Central memory CD8-positive, alpha-beta T cell (primary cell): ENCODE measurements around the gene NMT1.

ENCODE experiments used
- ATAC-seq: fragments of 150-1000 bp; cut with Tn5 transposase; replicated peaks from 2 replicates; pipeline ENCODE4 v1.10.0; 2022; ENCODE audit warnings: mild to moderate bottlenecking, moderate FRiP score, moderate number of reproducible peaks; ENCODE audit not compliant: poor library complexity, severe bottlenecking; ENCODE audit errors: extremely low read depth
- DNase-seq, 2 donors: peaks; one replicate each; pipeline ENCODE4 v3.0.0; 2021; ENCODE audit warnings: low spot score in 2 of 2
- H3K27ac Mint-ChIP-seq: one replicate; pipeline ENCODE4 v1.8.0; 2022; ENCODE audit warnings: low read depth, mild to moderate bottlenecking, moderate library complexity, mixed read lengths
- H3K27me3 Mint-ChIP-seq: one replicate; pipeline ENCODE4 v1.8.0; 2022; ENCODE audit warnings: mixed read lengths
- H3K36me3 Mint-ChIP-seq: one replicate; pipeline ENCODE4 v1.8.0; 2022; ENCODE audit warnings: mild to moderate bottlenecking, moderate library complexity, mixed read lengths; ENCODE audit not compliant: insufficient read depth
- H3K4me1 Mint-ChIP-seq: one replicate; pipeline ENCODE4 v1.8.0; 2022; ENCODE audit warnings: mixed read lengths
- H3K4me3 Mint-ChIP-seq: one replicate; pipeline ENCODE4 v1.8.0; 2022; ENCODE audit warnings: mild to moderate bottlenecking, moderate library complexity, mixed read lengths
- H3K9me3 Mint-ChIP-seq: one replicate; pipeline ENCODE4 v1.8.0; 2022; ENCODE audit warnings: mixed read lengths

The NMT1 gene

DNA sequence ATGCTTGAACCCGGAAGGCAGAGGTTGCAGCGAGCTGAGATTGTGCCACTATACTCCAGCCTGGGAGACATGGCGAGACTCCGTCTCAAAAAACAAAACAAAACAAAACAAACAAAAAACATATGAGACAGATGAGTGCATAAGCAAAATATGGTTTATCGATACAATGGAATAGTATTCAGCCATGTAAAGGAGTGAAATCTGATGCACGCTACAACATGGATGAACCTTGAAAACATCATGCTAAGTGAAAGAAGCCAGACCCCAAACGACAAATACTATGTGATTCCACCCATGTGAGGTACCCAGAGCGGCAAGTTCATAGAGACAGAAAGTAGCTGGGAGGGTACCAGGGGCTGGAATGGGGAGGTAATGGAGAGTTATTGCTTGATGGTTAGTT lies 64.4 kb downstream of the NMT1 start:
- H3K9me3 Mint-ChIP-seq, result no peaks in the 10 kb centered on the region
- no peaks in the 10 kb centered on the region for H3K27me3 Mint-ChIP-seq
- H3K36me3 Mint-ChIP-seq, result no peaks in the 10 kb centered on the region
- H3K4me3 Mint-ChIP-seq, result no peak overlapping the region
- no peak overlapping the region for H3K27ac Mint-ChIP-seq
- H3K4me1 Mint-ChIP-seq, result no peaks in the 10 kb centered on the region
- ATAC-seq (no peak), DNase-seq (no peak)

DNA sequence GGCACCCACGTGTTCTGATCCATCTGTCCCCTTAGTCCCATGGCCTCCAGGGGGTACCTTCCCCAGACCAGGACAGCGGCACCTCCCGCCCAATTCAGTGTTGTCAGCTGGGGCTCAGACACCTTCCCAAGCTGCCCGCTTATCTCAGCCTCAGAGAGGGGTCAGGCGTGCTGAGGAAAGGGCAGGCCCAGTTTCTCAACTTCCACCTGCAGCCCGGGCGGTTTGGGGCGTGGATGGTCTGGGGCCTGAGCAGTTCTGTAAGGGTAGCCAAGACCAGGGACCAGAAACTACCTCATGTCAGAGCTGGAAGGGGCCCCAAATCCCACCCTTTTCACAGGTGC lies 66.1 kb downstream of the NMT1 start:
- Mint-ChIP-seq H3K9me3 (no peaks in the 10 kb centered on the region), H3K36me3 (peaks cover 3% of the 10 kb centered on the region), H3K4me1 (no peaks in the 10 kb centered on the region), H3K27me3 (no peaks in the 10 kb centered on the region), H3K27ac (no peak overlapping the region), H3K4me3 (no peak overlapping the region)
- DNase-seq (no peak), ATAC-seq (no peak)

DNA sequence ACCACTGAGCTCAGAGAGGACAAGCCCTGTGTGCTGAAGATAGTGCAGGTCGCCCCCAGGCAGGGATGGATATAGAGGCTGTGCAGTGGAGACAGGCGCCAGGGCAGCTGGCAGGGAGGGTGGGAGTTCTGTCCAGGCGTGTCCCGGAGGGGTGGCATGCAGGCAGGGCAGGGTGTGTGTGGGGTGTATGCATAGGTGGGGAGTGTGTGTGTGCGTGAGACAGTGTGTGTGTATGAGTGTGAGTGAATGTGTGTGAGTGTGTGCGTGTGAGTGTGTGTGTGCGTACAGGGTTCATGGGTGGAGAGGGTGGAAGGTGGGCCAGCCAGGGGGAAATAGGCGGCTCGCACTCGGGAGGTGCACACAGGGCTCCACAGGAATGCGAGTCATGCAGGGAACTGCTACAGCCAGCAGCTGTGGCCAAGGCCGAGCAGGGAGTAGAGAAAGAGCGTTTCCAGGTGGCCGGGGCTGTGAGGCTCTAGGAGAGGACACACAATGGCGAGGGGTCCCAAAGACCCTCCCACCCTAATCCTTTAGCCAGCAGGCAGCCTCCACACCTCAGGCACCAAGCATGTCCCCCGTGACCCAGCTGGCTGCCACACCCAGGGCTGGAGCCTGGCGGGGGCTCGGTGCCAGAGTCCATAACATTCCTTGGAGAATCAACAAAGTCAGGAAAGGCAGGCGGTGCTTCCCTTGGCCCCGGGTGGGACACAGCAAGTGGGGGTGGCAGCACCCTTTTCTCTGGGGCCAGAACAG lies 66.6 kb downstream of the NMT1 start:
- Mint-ChIP-seq H3K36me3 (peaks cover 4% of the 10 kb centered on the region), H3K4me1 (no peaks in the 10 kb centered on the region), H3K27me3 (no peaks in the 10 kb centered on the region), H3K27ac (no peak overlapping the region), H3K4me3 (no peak overlapping the region), H3K9me3 (no peaks in the 10 kb centered on the region)
- DNase-seq, result no peak
- ATAC-seq, result no peak

DNA sequence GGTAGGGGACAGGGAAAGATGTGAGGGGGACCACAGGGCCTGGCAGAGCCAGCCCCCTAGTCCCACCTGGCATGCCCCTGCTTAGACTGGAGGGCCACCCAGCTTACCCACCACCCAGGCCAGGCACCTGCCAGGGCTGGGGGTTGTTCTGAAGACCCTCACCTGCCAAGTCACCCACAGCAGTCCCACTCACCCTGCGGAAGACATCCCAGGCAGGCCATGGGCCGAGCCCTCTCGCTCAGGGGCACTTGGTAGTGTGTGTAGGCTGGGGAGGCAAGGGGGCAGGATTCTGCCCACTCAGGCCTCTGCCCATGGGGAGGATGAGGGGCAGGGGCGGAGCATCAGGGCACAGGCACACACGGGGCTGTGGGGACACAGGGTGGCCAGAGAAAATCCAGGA lies 67.2 kb downstream of the NMT1 start:
- no peak overlapping the region for H3K4me3 Mint-ChIP-seq
- no peaks in the 10 kb centered on the region for H3K9me3 Mint-ChIP-seq
- no peaks in the 10 kb centered on the region for H3K4me1 Mint-ChIP-seq
- H3K27ac Mint-ChIP-seq, result no peak overlapping the region
- H3K27me3 Mint-ChIP-seq, result no peaks in the 10 kb centered on the region
- no peak for ATAC-seq
- no peak for DNase-seq
- peaks cover 5% of the 10 kb centered on the region for H3K36me3 Mint-ChIP-seq

DNA sequence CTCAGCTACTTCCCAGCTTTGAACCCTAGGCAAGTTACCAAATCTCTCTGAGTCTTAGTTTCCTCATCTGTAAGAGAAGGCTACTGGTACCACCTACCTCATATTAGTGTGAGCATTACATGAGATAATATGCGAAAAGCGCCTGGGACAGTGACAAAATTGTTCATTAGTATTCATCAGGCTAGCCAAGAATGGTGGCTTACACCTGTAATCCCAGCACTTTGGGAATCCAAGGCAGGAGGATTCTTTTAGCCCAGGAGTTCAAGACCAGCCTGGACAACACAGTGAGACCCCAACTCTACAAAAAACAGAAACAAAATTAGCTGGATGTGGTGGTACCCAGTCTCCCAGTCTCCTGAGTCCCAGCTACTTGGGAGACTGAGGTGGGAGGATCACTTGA lies 67.9 kb downstream of the NMT1 start:
- H3K4me3 Mint-ChIP-seq, result no peak overlapping the region
- no peaks in the 10 kb centered on the region for H3K27me3 Mint-ChIP-seq
- no peak overlapping the region for H3K27ac Mint-ChIP-seq
- DNase-seq, result no peak
- no peak for ATAC-seq
- no peaks in the 10 kb centered on the region for H3K9me3 Mint-ChIP-seq
- peaks cover 5% of the 10 kb centered on the region for H3K36me3 Mint-ChIP-seq
- H3K4me1 Mint-ChIP-seq, result peaks cover 5% of the 10 kb centered on the region

DNA sequence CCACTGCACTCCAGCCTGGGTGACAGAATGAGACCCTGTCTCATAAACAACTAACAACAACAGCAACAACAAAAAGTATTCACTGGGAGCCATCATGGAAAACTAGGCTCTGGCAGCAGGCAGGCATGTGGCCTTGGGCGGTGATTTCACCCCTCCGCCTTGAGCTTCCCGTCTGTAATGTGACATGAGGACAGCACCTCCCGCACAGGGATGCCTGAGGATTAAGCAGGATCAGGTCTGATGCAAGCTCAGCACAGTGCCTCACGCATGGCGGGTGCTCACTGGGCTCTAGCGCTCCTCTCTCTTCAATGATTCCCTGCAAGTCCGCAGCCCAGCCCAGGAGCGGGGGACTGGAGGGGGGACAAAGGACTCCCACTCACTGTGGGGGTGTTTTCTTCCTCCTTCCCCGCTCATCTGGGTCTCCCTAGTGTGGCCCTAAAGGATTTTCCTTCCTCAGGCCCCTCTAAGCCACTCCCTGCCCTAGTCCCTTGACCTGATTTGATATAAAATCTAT lies 68.4 kb downstream of the NMT1 start:
- H3K4me3 Mint-ChIP-seq, result no peak overlapping the region
- H3K4me1 Mint-ChIP-seq, result peaks cover 5% of the 10 kb centered on the region
- H3K27me3 Mint-ChIP-seq, result no peaks in the 10 kb centered on the region
- DNase-seq (no peak), ATAC-seq (no peak)
- H3K36me3 Mint-ChIP-seq, result peaks cover 5% of the 10 kb centered on the region
- H3K9me3 Mint-ChIP-seq, result no peaks in the 10 kb centered on the region
- no peak overlapping the region for H3K27ac Mint-ChIP-seq

DNA sequence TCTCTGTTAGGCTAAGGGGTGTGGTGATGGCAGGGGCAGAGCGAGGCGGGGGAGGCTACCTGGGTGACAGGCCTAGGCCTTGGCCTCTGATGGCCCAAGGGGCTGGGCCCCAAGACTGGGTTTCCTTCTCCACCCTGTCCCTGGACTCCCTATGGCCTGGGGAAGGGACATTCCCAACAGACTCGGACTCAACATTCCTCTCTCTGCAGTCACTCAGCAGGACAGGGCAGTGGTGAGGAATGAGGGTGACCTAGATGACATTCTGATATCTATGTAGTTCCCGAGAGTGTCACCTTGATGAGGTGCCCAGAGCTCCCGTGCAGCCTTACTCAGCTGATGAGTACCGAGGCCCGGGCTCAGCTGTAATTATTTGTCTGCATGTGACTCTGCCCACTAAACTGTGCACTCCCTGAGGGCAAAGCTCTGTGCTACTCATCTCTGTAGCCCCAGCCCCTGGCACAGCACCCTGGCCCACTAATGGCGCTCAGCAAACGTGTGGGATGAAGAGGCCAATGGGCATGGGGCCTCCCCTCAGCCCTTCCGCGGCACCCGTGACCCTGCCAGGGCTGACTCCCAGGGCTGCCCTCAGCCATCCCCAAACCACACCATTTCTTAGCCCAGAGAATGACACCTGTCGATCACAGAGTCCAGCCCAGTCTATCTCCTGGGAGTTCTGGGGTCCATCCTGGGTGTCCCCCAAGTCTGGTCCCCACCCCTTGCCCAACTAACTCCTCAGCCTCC lies 69.0 kb downstream of the NMT1 start:
- no peak for DNase-seq
- Mint-ChIP-seq H3K27ac (peak overlapping the region; percentile 23), H3K4me3 (no peak overlapping the region), H3K9me3 (no peaks in the 10 kb centered on the region), H3K27me3 (no peaks in the 10 kb centered on the region), H3K36me3 (peaks cover 5% of the 10 kb centered on the region), H3K4me1 (peaks cover 5% of the 10 kb centered on the region)
- no peak for ATAC-seq

DNA sequence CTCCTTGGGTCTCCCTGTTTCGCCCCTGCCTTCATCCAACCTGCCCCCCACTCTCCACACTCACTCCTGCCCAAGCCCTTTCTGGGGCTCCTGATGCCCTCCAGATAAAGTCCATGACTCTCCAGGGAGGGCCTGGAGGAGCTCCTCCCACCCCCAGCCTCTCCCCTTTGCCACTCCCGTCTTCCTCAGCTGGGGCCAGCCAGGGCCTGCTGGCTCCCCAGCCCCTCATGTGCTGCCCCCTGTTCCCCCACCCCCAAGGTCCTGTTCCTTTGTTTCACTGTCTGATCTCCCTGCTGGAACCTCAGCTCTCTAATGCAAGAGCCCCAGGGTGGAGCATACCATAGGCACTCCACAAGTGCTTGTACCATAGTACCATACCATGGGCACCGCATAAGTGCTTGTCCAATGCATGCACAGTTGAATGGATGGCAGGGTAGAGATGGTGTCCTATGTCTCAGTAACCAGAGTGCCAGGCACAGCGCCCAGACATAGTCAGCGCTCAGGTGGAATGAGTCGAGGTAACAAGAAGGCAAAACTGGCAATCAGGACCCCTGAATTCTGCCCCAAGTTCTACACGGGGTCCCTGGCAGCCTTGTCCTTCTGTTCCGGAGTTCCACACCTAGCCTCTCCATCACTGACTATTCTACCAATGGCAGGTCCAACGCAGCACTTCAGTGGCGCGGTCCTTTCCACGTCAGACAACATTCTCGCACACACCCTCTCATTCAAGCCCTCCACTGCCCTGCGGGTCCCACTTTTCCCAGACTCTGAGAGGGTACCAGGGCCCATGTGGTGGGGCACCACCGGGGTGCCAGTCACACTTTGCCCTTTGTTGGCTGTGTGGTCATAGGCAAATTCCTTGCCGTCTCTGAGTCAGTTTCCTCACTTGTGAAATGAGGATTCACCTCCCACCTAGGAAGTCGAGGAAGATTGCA lies 69.8 kb downstream of the NMT1 start:
- ATAC-seq, result no peak
- no peaks in the 10 kb centered on the region for H3K9me3 Mint-ChIP-seq

DNA sequence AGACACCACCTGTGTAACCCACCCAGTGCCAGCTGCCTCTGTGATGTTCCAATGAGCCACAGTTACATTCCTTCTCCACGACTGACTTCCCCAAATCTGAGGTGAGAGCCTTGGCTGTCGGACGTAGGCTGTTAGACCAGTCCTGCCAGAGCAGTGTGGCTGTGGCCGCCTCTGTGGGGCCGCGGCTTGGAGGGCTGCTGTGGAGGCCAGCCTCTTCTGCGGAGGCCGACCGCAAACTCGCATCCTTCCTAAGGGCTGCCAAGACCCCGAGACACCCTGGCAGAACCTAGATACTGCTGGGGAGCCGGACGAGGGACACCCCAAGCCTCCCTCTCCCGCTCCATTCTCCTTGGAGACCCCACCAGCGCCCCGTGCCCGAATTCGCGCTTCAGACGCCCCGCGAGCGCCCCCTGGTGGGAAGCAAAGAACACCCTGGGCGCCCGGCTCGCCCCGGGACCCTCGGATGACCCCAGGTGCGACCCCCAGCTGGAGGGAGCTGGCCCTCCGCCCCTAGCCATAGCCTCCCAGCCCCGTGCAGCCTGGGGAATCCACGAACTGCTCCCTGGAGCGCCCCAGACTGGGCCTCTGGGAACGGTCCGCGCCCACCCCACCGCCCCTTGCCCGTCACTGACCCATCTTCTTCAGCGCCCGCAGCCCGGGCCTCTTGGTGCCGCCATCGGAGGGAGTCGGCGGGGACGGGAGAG lies 70.7 kb downstream of the NMT1 start:
- Mint-ChIP-seq H3K27me3 (no peaks in the 10 kb centered on the region), H3K4me1 (peaks cover 15% of the 10 kb centered on the region), H3K4me3 (peak overlapping the region; percentile 82), H3K9me3 (no peaks in the 10 kb centered on the region), H3K27ac (no peak overlapping the region), H3K36me3 (peaks cover 8% of the 10 kb centered on the region)
- no peak for ATAC-seq
- peak in 1 of 2 donors; percentile 22 for DNase-seq

More for the DNA sequence above, 69.8 kb downstream of the NMT1 start:
- Mint-ChIP-seq H3K4me3 (peak overlapping the region; percentile 82), H3K27ac (peak overlapping the region; percentile 23), H3K4me1 (peaks cover 9% of the 10 kb centered on the region), H3K27me3 (no peaks in the 10 kb centered on the region), H3K36me3 (peaks cover 8% of the 10 kb centered on the region)
- no peak for DNase-seq

DNA sequence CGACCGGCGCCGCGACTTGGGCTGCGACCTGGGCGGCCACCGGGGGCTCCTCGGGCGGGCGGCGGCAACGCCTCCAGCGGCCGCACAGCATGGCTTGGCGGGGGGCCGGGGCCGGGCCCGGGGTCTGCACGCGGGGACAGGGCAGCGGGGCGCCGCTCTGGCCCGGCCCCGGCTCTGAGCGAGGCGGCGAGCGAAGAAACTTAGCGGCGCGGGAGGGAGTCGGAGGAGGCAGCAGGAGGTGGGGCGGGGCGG lies 71.1 kb downstream of the NMT1 start, which contains the start of gene PLCD3:
PLCD3 (minus strand) TSS at position 196 of the 252 bp plus-strand sequence; CDS start at position 91, 105 bp downstream.
- Mint-ChIP-seq H3K9me3 (no peaks in the 10 kb centered on the region), H3K27ac (peak within 1 kb of the TSS; percentile 90), H3K27me3 (no peaks in the 10 kb centered on the region), H3K36me3 (peaks cover 8% of the 10 kb centered on the region), H3K4me1 (peaks cover 15% of the 10 kb centered on the region), H3K4me3 (peak within 1 kb of the TSS; percentile 82)
- DNase-seq (no peak), ATAC-seq (no peak)

DNA sequence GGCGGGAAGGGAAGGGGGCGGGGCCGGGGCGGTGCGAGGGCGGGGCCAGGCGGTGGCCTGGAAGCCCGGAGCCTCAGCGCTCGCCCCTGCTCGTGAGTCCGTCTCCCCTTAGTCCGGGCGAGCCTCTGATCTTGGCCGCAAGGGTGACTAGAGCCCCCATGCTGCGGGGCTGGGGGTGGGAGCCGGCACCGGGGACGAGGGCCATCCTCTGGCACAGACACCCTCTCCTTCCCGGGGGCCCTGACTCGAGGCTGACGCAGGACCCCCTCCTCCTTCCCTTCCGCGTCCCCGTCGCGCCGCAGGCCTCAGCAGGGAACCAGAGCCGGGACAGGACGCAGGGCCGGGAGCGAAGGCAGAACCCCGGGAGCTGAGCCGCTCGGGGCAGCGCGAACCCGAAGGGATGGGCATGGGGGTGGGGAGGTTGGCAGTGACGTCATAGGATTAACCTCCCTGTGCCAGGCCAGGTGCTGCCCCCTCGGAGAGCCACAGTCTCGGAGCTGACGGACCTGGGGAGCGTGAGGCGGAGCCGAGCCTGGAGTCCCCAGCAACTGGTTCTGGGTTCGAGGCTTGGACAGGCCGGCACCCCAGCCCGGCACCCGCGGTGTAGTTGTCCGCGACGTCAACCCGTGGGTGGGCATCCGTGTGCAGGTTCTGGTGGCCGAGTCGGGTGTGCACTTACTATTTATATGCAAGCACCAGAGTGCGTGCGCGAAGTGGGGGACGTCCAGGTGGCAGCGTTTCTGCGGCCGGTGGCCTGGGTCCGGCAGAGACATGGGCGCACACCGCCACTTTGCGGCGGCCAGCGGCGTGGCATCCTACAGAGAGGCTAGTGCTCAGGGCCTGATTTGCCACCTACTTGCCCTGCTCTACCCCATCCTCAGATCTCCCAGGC lies 71.7 kb downstream of the NMT1 start:
- Mint-ChIP-seq H3K27ac (peak overlapping the region; percentile 90), H3K36me3 (peaks cover 8% of the 10 kb centered on the region), H3K27me3 (no peaks in the 10 kb centered on the region), H3K4me1 (peaks cover 15% of the 10 kb centered on the region), H3K9me3 (no peaks in the 10 kb centered on the region), H3K4me3 (peak overlapping the region; percentile 82)
- DNase-seq, result peak; percentile 52 to 60
- peak; percentile 50 for ATAC-seq
